Activated CD8-positive, alpha-beta memory T cell treated with anti-CD3 and anti-CD28 coated beads for 24 hours (primary cell): ENCODE results near the gene SEMA5A.

ENCODE experiments used
- DNase-seq: peaks from one replicate; pipeline ENCODE4 v3.0.0-alpha.2; 2020

Gene SEMA5A

DNA sequence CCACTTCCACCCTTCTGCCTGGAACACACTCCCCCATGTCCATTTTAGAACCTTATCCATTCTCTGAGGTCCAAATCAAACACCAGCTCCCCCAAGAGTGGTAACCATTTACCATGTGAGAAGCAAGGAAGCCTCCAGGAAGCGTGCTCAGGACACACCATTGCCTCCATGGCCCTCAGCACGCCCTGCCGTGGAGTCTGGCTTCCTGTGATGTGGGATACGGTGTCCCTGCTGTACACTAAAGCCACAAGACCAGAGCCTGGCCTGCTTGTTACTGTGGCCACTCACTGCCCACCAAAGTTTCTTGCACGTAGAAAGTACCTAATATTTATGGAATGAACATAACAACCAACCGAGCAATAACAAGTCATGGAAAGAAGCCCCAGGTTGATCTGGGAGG, 151.7 kb downstream of the SEMA5A start:
- DNase-seq = no peak

DNA sequence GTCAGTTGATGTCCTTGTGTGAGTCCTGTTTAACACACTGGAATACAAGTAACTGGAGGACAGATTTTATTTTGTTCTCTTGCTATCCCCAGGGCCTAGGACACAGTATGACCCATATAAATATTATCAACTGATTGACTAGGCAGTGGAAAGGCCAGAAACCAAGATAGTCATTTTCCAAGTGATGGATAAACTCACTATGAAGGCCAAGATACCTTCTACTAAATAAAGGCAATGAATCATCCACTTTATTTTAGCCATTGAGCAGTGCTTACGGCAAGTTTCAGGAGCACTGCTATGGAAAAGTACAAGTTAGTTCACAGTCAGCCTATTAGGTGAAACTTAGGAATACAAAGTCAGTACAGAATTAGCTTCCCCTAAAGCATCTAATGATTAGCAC, 153.2 kb downstream of the SEMA5A start:
- DNase-seq = no peak

DNA sequence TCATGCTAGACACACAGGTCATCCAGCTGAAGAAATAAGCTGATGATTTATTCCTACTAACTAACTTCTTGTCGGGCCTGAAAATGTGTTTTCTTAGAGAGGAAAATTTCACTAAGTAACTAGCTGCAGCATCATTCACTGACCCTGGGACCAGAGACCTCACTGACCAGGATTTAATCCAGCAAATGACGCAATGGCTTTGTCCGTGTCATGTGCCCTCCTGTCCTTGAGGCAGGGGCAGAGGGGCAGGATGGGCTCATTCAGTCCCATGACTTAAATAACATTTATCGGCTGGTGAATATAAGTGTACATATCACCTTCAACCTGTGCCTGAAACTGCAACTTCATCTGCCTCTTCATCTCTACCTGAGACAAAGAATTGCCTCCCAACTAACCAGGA, 154.8 kb downstream of the SEMA5A start:
- no peak for DNase-seq

DNA sequence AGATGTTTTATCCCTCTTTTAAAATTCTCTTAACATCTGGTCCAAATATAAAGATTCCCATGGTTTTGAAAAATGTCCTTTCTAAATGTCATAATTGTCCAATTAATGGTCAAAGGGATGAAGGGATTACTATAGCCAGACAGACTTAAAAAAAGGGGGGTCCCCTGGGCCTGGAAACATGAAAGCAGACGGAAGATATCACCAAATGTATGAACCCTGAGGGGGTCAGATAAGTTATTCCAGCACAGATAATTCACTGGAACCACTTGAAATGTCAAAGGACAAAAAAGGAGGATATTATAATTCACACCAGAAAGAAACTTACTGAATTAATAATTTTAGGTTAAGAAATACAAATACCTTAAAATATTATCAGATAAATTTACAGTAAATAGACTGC, 155.8 kb downstream of the SEMA5A start:
- DNase-seq = no peak

DNA sequence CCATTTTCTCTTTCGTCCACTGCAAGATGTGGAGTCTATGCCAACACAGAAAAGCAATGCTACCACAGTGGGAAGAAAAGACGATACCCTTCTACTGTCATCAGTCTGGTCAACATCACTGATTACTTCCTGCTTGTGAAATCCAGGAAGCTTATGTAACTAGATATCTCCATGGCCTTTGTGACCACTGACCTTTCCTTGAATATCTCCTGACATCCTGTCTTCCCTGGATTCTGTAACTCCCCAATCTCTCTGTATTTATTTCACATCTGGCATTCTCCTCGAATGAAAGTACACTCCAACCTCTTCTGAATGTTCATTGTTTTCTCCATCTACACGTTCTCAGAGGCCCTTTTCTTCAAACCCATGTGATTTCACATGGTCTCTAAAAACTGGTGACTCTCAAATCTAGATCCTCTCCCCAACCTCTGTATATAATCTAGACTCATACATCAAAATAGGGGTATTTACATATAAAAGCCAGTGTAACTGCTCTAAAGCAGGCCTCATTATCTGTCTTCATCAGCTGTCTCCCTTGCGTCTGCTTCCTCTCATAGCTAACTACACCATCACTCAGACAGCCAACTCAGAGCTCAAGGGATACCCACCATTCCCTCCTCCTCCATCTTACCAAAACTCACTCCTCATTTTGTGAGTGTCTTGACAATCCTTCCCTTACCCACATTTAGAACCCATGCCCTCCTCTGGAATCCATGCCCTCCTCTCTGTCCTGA, 156.8 kb downstream of the SEMA5A start:
- DNase-seq = no peak

DNA sequence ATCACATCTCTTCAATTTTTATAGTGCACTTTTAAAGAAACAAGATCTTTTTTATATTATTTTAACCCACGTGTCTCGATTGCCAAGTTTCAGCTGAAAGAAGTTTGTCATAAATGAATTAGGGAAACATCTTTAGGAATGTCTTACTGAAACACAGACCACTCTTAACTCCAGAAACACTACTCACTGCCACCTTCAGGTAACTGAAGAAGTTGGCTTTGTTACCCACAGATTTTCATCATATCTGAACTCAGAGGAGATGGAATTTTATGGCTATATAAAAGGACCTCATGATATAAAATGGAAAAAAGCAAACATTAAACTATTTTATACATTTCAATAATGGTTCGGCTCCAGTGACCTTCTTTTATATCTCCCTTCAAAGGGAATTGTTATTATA, 158.0 kb downstream of the SEMA5A start:
- no peak for DNase-seq

DNA sequence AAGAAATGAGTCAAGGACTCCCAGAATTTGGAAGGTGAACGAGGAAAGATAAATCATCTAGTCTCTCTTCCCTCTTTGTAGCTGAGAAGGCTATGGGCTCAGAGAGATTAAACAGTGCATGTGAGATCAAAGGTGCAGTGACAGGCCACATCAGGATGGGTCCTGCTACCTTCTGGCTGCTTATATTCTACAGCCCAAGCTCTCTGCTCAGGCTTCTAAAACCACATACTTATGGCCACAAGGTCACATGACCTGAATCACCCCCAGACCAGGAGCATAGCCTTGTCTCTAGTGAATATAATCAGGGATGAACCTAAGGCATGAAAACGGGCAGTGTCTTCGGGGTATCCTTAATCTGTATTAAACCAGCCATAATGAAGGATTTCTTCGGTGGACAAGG, 158.9 kb downstream of the SEMA5A start:
- no peak for DNase-seq

DNA sequence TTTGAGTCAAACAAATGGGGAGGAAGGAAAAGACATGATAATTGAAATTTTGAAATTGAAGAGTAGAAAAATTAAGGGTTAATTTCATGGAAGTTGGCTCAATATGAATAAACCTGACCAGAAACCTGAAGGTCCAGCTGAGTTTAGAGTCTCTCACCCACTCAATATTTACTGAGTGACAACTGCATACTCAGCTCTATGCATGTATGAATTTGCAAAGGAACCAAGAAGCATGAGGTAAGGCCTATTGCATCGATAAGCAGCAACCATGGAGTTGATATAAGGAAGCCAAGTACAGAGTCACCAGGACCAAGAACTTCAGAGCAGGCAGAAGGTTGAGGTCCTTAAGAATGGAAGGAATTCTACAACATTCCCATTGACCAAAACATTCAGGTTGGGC, 163.4 kb downstream of the SEMA5A start:
- DNase-seq = no peak

DNA sequence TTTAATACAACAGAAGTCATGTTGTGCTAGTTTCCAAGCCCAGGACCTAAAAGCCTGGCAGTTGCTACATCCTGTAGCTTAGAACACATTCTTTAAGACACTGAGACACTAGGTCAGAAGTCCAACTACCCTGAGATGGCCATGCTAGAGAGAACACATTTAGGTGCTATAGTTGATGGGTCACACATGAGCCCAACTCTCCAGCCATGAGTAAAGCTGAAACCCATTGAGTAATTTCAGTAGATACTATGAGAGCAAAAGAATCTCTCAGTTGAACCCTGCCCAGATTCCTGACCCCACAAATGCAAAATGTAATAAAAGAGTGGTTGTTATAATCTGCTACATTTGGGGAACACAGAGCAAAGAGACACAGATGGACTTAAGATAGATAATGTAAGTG, 164.4 kb downstream of the SEMA5A start:
- DNase-seq = no peak

DNA sequence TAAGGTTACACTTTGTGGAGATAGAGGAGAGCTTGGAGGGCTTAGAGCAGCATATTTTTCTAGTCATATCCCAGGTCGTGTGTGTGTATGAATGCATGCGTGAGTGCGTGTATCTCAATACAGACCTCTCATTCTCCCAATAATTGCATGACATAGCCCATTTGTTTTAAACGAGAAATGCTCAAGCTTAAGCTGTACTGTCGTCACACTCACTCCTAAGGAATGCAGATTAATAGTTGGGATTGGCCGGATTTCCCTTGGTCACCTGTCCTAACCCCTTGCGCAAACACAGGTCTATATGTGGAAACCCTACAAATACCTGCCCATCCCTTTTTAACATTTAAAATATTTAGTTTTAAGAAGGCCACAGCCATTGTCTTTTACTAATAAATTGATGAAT, 165.8 kb downstream of the SEMA5A start:
- no peak for DNase-seq

DNA sequence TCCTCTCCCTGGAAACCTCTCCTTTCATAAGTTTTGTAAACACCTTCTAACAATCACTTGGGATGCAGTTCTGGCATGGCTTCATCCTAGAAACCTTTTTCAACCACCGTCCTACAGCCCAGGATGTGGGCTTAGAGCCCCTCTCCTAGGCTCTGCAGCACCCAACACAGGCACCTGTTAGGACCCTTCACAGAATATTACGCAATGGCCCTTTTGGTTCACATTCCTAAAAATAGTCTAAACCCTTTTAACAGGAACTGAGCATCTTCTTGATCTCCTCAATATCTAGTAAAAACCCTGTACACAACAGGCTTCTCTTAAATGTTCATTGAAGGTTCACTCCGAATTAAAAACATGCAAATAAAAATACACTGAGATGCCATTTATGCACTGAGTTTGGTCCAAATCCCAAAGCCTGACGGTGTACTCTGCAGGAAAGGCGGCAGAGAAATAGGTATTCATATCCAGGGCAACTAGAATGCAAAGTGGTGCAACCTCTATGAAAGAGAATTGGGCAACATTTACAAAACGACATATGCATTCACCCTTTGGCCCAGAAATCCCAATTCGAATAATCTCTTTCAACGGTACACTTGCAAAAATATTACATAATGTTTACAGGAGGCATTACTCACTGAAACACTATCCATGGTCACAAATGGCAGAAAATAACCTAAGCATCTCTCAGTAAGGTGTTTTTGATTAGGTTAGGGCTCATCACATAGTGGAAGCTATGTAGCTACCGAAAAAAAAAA, 169.3 kb downstream of the SEMA5A start:
- no peak for DNase-seq

DNA sequence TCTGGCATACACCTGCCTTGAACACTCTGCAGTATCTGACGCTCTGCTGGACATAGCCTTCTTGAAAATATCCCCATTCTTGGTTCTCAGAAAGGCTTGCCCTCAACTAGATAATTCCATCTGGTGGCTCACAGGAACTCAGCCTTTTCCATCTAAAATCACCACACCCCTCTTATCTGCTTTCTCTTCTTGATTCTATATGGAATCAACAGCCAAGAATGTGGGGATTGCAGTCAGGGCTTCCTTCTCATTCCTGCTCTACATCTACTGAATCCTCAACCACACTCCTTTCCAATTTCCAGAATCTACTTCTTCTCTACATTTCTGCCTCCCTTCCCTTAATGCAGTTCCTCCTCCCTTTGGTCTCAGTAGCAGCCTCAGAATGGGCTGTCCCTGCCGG, 170.1 kb downstream of the SEMA5A start:
- no peak for DNase-seq

DNA sequence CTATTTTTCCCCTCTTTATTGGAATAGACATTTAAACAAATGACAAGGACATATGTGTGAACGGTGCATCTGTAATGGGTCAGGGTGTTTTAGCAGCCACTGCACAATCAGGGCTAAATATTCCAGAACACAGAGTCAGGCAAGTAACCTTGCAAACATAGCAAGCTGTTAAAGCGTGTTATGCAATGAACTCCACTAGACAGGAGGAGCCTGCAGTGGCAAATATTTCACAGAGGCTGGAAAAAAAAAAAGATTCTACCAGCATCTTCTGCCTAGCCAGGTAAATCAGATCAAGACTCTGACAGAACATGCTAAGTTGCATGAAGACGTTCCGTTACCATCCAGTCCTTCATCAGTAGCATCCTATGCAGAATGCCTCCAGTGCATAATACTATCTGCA, 171.8 kb downstream of the SEMA5A start:
- no peak for DNase-seq

DNA sequence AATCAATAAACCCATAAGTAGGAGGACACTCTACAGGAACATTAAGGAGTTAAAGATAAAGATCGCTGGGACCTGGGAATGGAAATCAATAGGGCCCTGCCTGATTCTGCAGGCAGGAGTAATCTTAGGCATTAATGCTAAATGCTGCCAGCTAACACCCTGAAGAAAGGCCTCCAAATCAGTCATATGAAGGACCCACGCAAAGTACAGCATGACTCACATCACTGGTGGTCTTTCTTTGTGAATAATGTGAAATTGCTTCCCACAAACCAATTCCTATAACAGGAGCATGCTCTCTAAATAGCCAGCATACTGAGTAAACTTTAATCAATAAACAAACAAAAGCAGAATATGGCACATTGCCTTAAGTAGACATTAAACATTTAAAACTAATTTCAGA, 172.3 kb downstream of the SEMA5A start:
- no peak for DNase-seq

DNA sequence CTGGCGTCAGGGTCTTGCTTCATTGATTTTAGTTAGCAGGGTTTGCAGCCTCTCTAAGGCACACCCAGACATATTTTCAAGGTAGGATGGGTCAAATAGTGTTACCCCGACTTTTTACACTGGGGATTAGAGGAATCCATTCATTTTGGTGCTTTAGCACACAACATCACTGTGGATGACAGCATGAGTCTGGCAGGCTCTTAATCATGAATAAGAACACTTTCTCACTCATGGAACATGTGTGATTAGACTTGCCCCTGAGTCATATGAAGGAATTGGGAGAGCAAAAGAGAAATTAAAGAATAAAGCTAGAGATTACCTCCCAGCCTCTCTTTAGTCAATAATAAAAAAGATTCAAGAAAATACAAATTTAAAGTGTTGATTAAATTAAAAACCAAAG, 175.6 kb downstream of the SEMA5A start:
- no peak for DNase-seq

DNA sequence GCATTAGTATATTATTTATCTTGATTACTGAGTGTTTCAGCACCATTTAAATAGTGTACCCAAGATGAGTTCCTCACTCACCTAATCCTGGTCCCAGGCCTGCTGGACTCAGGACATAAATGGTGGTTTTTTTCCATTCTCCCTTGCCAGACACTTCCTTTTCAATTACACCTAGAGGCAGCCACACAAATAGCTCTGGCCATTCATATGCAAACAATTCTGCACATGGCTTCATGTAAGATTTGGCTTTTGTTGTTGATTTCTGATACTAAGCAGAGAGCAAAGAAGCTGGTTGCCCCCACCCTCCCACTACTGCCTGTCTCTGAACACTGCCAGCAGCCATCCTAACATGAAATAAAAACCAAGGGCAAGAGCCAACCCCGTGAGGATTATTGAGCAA, 180.4 kb downstream of the SEMA5A start:
- no peak for DNase-seq

DNA sequence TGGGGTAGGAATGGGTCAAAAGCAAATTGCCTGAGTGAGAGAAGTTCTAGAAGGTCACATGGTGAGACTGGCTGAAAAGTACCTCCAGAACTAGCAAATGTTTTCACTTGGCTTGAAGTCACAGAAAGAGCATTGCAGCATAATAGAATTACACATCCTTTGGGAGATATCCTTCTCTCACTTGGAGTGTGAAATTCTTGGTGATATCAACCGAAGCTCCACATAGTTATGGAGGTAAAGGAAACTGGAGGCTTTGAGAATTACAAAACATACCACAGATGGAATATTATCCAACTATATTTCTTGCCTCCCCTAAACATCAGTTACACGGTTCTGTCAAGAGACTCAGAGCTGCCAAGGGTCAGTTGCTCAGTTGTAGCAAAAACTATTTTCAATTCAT, 182.4 kb downstream of the SEMA5A start:
- DNase-seq = no peak

DNA sequence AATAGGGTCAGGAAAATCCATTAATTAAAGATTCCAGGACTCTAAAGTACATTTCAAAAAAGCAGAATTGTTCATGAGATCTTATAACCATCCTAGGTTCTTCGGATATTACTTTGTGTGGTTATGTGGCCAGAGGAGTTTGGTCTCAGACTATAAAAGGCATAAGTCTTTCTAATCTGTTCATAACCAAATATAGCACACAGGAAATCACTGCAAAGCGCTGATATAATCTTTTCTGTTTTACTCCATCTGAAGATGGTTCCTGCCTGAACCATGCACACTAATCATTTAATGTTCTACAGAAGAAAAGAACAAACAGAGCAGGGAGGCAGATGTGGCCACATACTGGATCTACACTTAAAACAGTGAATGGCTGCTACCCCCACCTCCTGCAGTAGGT, 182.8 kb downstream of the SEMA5A start:
- no peak for DNase-seq

DNA sequence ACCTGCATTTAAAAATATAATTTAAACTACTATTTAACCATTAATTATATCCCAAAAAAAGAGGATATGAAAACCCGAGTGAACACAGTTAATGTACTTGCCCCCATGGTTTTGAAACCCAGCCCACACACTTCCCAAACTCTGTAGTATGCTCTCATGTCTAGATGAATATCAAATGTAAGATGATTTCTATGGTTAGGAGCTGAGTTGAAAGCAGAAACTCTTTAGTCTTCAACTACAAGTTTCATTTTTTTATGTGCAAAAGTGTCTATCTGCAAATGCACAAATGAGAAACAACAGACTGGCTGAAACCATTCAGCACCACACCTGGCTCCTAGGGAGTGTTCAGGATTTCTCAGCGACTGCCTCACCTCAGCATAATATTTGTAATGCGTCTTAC, 183.3 kb downstream of the SEMA5A start:
- DNase-seq = no peak

DNA sequence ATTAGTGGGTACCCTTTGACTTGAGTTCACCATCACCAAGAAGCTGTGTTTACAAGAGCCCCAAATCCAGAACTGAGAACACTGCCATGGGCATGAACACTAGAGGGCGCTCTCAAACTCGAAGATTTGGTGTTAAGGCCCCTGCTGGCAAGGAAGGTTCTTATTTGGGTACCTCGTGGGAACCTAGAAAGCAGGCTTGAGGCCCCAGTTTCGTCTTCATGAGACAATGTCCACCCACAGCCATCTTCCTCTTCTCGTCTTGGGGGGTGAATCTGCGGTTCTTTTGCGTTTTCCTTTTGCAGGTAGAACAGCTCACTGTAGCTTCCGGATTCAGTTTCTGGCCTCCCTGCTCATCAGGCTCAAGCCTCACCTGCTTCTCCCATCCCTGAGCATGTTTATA, 184.0 kb downstream of the SEMA5A start:
- no peak for DNase-seq

DNA sequence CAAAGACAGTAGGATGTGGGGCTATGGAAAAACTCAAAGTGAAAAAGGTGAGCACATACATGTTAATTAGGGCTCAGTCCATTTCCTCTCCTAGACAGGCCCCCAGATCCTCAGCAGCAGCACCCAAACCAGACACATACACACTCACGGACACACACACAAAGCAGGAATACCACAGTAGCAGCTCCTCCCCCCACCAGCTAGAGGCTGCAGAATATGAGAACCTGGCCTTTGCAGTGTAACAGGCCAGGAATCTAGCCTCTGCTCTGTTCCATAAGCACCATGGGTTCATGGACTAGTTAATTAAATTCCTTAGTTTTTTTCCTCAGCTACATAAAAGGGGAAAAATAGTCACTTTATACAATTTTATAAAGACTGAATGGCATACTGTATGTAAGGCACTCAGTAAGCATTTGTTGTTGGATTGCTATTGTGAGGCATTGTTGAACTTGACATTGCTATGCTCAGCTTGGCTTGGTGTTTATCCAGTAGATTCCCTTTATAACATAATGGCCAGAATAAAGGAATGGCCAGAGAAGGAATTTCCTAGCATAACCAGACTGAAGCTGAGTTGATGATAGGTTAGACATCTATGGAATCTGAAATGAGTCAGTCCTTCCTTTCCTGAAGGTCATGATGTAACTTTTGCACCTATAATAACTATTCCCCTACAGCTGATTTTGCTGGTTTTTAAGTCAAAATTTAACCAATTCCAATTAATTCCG, 186.8 kb downstream of the SEMA5A start:
- no peak for DNase-seq

DNA sequence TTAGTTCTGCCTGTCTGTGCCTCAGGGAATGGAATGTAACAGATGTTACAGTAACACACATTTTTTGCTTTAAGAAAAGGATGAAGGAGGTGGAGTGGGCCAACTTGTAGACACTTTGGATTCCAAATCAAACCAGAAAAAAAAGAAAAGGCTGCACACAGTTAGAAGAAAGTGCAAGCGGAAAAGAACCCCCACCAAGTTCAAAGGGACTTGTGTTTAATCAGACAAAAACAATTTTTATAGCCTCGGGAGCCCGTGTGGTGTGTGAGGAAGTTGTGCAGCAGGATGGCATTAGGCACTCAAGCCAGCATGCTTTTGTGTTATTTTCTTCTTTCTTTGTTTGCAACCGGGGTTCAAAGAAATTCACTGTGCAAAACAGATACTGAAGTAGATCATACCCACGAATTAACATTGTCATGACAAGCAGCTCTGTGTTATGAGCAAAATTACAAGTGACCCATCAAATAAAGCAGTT, 189.5 kb downstream of the SEMA5A start:
- no peak for DNase-seq

DNA sequence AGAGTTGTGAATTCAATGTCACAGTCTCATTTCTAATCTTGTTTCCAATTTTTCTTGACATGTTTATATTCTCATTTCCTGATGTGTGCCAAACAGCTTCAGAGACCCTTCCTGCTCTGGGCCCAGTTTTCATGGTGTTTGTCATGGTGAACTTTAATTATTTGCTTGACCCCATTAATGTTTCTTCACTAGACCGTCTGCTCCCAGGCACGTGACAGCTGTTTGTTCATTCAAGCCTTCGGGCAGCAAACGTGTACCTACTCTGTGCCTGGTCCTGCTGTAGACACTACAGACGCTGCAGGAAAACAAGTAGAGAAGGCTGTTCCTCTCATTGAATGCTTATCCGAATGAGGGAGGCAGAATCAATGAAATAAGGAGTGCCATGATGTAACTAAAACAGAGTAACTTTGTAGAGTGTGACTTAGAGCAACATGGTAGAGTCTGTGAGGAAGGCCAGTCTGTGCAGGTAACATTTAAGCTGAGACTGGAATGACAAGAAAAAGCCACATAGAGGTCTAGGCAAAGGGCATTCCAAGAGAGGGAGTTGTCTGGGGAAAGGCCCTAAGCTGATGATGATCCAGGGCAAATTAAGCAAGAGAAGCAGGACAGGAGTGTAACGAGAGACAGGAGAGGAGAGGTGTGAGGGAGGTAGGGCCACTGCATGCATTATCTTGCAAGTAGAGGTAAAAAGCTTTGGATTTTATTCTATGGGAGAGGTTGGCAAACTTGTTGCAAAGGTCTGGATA, 191.4 kb downstream of the SEMA5A start:
- DNase-seq = no peak
